WTC11 (cell line): ENCODE data around the gene RPS3. TPM values are rescaled to one million over a fixed set of nuclear protein-coding genes. Genes with fewer than 3 reads are reported as not detected.

ENCODE experiments used
- ATAC-seq: fragments of 200-7000 bp; cut with Tn5 transposase; 2 replicates; pipeline ENCODE4 v1.10.0; 2021; ENCODE audit warnings: mild to moderate bottlenecking, moderate library complexity
- CTCF ChIA-PET: fragments of 300-600 bp; sonication (Branson Sonifier 250); formaldehyde crosslinking; loops from one replicate; lab custom pipeline; 2021; ENCODE audit warnings: antibody characterized with exemption; lab: Charles Lee
- POLR2A ChIA-PET: fragments of 350-600 bp; sonication (Branson Sonifier 250); formaldehyde crosslinking; loops from one replicate; lab custom pipeline; 2021; ENCODE audit warnings: antibody characterized with exemption; lab: Charles Lee
- DNase-seq: peaks from one replicate; pipeline ENCODE4 v3.0.0; 2021; ENCODE audit warnings: low spot score
- H3K27ac Mint-ChIP-seq: 2 replicates; pipeline ENCODE4 v1.8.0; 2021; ENCODE audit warnings: mixed read lengths
- H3K27me3 Mint-ChIP-seq: 2 replicates; pipeline ENCODE4 v1.8.0; 2021; ENCODE audit warnings: low read depth, mild to moderate bottlenecking, moderate library complexity, mixed read lengths
- H3K36me3 Mint-ChIP-seq: 2 replicates; pipeline ENCODE4 v1.8.0; 2021; ENCODE audit warnings: mixed read lengths
- H3K4me1 Mint-ChIP-seq: 2 replicates; pipeline ENCODE4 v1.8.0; 2022; ENCODE audit warnings: mixed read lengths
- H3K4me3 Mint-ChIP-seq: 2 replicates; pipeline ENCODE4 v1.8.0; 2021; ENCODE audit warnings: mild to moderate bottlenecking, moderate library complexity, mixed read lengths
- H3K9me3 Mint-ChIP-seq: 2 replicates; pipeline ENCODE4 v1.8.0; 2021; ENCODE audit warnings: mixed read lengths
- CBFB ChIP-seq: sonication (generic); formaldehyde crosslinking; IDR thresholded peaks from 2 replicates; pipeline ENCODE4 v1.8.1; 2022; ENCODE audit warnings: mild to moderate bottlenecking, low read depth, missing genetic modification reagents
- CREB1 ChIP-seq: sonication (generic); formaldehyde crosslinking; IDR thresholded peaks from 2 replicates; pipeline ENCODE4 v1.8.0; 2023; ENCODE audit warnings: mild to moderate bottlenecking, missing genetic modification reagents
- HMGA2 ChIP-seq: fragments of 250-450 bp; sonication (Bioruptor Pico); IDR thresholded peaks from 2 replicates; pipeline ENCODE4 v1.4.0; 2021; ENCODE audit warnings: mild to moderate bottlenecking, moderate library complexity
- IRF1 ChIP-seq: sonication (generic); formaldehyde crosslinking; IDR thresholded peaks from 2 replicates; pipeline ENCODE4 v1.8.0; 2023; ENCODE audit warnings: missing genetic modification reagents
- MLX ChIP-seq: sonication (generic); formaldehyde crosslinking; IDR thresholded peaks from 2 replicates; pipeline ENCODE4 v1.8.1; 2023; ENCODE audit warnings: mild to moderate bottlenecking, missing genetic modification reagents, moderate library complexity
- MXD4 ChIP-seq: fragments of 250-450 bp; sonication (Bioruptor Pico); IDR thresholded peaks from 2 replicates; pipeline ENCODE4 v1.8.0; 2021; ENCODE audit warnings: mild to moderate bottlenecking, moderate library complexity, borderline replicate concordance
- OVOL2 ChIP-seq: fragments of 250-450 bp; sonication (Bioruptor Pico); IDR thresholded peaks from 2 replicates; pipeline ENCODE4 v1.9.0; 2021; ENCODE audit warnings: mild to moderate bottlenecking, borderline replicate concordance
- PRRX2 ChIP-seq: fragments of 250-450 bp; sonication (Bioruptor Pico); IDR thresholded peaks from 2 replicates; pipeline ENCODE4 v1.8.0; 2021; ENCODE audit warnings: mild to moderate bottlenecking
- SMAD3 ChIP-seq: sonication (generic); formaldehyde crosslinking; IDR thresholded peaks from 2 replicates; pipeline ENCODE4 v1.8.0; 2022; ENCODE audit warnings: missing genetic modification reagents, mild to moderate bottlenecking, borderline replicate concordance
- SOX15 ChIP-seq: fragments of 250-450 bp; sonication (Bioruptor Pico); IDR thresholded peaks from 2 replicates; pipeline ENCODE4 v1.9.0; 2021; ENCODE audit warnings: mild to moderate bottlenecking
- STAT6 ChIP-seq: sonication (generic); formaldehyde crosslinking; conservative IDR thresholded peaks from 2 replicates; pipeline ENCODE4 v1.8.1; 2023; ENCODE audit warnings: mild to moderate bottlenecking, low read depth, missing genetic modification reagents, moderate library complexity
- ZBTB21 ChIP-seq: sonication (generic); formaldehyde crosslinking; IDR thresholded peaks from 2 replicates; pipeline ENCODE4 v1.8.1; 2023; ENCODE audit warnings: mild to moderate bottlenecking, missing genetic modification reagents, borderline replicate concordance
- ZMAT4 ChIP-seq: fragments of 250-450 bp; sonication (Bioruptor Pico); IDR thresholded peaks from 2 replicates; pipeline ENCODE4 v1.9.0; 2021; ENCODE audit warnings: mild to moderate bottlenecking
- ZNF138 ChIP-seq: sonication (generic); formaldehyde crosslinking; conservative IDR thresholded peaks from 2 replicates; pipeline ENCODE4 v1.8.1; 2022; ENCODE audit warnings: mild to moderate bottlenecking, moderate library complexity, missing genetic modification reagents
- ZNF396 ChIP-seq: fragments of 250-450 bp; sonication (Bioruptor Pico); IDR thresholded peaks from 2 replicates; pipeline ENCODE4 v1.8.0; 2021; ENCODE audit warnings: mild to moderate bottlenecking, moderate library complexity, borderline replicate concordance
- ZNF425 ChIP-seq: fragments of 250-450 bp; sonication (Bioruptor Pico); conservative IDR thresholded peaks from 2 replicates; pipeline ENCODE4 v1.9.0; 2021; ENCODE audit warnings: mild to moderate bottlenecking
- total RNA-seq: library from RNA; stranded (reverse); gene quantifications from 3 replicates; pipeline ENCODE4 v1.2.3, GENCODE V29; 2021
- TF ChIP-seq, protein P1 (sequence below): sonication (generic); formaldehyde crosslinking; IDR thresholded peaks from 2 replicates; pipeline ENCODE4 v1.8.0; 2022; ENCODE audit warnings: missing genetic modification reagents
- TF ChIP-seq, protein P2 (sequence below): sonication (generic); formaldehyde crosslinking; IDR thresholded peaks from 2 replicates; pipeline ENCODE4 v1.8.1; 2022; ENCODE audit warnings: low read depth, mild to moderate bottlenecking, moderate library complexity, missing genetic modification reagents, borderline replicate concordance
- TF ChIP-seq, protein P3 (sequence below): sonication (generic); formaldehyde crosslinking; IDR thresholded peaks from 2 replicates; pipeline ENCODE4 v1.8.1; 2023; ENCODE audit warnings: mild to moderate bottlenecking, missing genetic modification reagents, moderate library complexity

Gene RPS3
- total RNA-seq, 1 experiment from 2014 or later = 3,967 TPM

- DNase-seq (no peak), ATAC-seq (no peak)
- peaks cover 41% of the 10 kb centered on the region for H3K27me3 Mint-ChIP-seq
- no peaks in the 10 kb centered on the region for H3K36me3 Mint-ChIP-seq
- POLR2A ChIA-PET = no interaction called here
- CTCF ChIA-PET = interaction anchor here (1.3 to 4.9 kb wide), 3 partner anchors 10 to 97 kb away, joined by 3 to 31 read pairs (median 24); no protein-coding TSS in a partner anchor
- no peak overlapping the region for H3K4me3 Mint-ChIP-seq
- H3K4me1 Mint-ChIP-seq = peaks cover 37% of the 10 kb centered on the region
- H3K27ac Mint-ChIP-seq = no peak overlapping the region
- no peaks in the 10 kb centered on the region for H3K9me3 Mint-ChIP-seq
- no peak for TF ChIP-seq ZNF396 (CRISPR knock-in tag)
- no peak for TF ChIP-seq ZNF138
- TF ChIP-seq IRF1 (CRISPR knock-in tag) = no peak
- no peak for TF ChIP-seq MXD4
- TF ChIP-seq SMAD3 (CRISPR knock-in tag) = no peak
- TF ChIP-seq, all 79 proteins: peak for 0
Measured at GRCh38 chr11:75434886-75435570, 35.7 kb downstream of the RPS3 start.

- peaks cover 37% of the 10 kb centered on the region for H3K4me1 Mint-ChIP-seq
- H3K27ac Mint-ChIP-seq = no peak overlapping the region
- no peaks in the 10 kb centered on the region for H3K9me3 Mint-ChIP-seq
- DNase-seq (no peak), ATAC-seq (no peak)
- peaks cover 39% of the 10 kb centered on the region for H3K27me3 Mint-ChIP-seq
- no peaks in the 10 kb centered on the region for H3K36me3 Mint-ChIP-seq
- ChIA-PET POLR2A (no interaction called here), CTCF (interaction anchor here (4.2 to 4.9 kb wide), 2 partner anchors 16 to 96 kb away, joined by 24 to 31 read pairs; no protein-coding TSS in a partner anchor)
- no peak overlapping the region for H3K4me3 Mint-ChIP-seq
- TF ChIP-seq SOX15 (CRISPR knock-in tag) = no peak
- TF ChIP-seq MLX (CRISPR knock-in tag) = no peak
- no peak for TF ChIP-seq ZNF425 (CRISPR knock-in tag)
- TF ChIP-seq ZMAT4 (CRISPR knock-in tag) = no peak
- no peak for TF ChIP-seq CBFB (CRISPR knock-in tag)
- TF ChIP-seq, protein P1, sequence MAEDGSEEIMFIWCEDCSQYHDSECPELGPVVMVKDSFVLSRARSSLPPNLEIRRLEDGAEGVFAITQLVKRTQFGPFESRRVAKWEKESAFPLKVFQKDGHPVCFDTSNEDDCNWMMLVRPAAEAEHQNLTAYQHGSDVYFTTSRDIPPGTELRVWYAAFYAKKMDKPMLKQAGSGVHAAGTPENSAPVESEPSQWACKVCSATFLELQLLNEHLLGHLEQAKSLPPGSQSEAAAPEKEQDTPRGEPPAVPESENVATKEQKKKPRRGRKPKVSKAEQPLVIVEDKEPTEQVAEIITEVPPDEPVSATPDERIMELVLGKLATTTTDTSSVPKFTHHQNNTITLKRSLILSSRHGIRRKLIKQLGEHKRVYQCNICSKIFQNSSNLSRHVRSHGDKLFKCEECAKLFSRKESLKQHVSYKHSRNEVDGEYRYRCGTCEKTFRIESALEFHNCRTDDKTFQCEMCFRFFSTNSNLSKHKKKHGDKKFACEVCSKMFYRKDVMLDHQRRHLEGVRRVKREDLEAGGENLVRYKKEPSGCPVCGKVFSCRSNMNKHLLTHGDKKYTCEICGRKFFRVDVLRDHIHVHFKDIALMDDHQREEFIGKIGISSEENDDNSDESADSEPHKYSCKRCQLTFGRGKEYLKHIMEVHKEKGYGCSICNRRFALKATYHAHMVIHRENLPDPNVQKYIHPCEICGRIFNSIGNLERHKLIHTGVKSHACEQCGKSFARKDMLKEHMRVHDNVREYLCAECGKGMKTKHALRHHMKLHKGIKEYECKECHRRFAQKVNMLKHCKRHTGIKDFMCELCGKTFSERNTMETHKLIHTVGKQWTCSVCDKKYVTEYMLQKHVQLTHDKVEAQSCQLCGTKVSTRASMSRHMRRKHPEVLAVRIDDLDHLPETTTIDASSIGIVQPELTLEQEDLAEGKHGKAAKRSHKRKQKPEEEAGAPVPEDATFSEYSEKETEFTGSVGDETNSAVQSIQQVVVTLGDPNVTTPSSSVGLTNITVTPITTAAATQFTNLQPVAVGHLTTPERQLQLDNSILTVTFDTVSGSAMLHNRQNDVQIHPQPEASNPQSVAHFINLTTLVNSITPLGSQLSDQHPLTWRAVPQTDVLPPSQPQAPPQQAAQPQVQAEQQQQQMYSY (CRISPR knock-in tag) = no peak
- TF ChIP-seq ZBTB21 (CRISPR knock-in tag) = no peak
- no peak for TF ChIP-seq OVOL2
- TF ChIP-seq, protein P2, sequence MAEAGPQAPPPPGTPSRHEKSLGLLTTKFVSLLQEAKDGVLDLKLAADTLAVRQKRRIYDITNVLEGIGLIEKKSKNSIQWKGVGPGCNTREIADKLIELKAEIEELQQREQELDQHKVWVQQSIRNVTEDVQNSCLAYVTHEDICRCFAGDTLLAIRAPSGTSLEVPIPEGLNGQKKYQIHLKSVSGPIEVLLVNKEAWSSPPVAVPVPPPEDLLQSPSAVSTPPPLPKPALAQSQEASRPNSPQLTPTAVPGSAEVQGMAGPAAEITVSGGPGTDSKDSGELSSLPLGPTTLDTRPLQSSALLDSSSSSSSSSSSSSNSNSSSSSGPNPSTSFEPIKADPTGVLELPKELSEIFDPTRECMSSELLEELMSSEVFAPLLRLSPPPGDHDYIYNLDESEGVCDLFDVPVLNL = no peak
- TF ChIP-seq, protein P3, sequence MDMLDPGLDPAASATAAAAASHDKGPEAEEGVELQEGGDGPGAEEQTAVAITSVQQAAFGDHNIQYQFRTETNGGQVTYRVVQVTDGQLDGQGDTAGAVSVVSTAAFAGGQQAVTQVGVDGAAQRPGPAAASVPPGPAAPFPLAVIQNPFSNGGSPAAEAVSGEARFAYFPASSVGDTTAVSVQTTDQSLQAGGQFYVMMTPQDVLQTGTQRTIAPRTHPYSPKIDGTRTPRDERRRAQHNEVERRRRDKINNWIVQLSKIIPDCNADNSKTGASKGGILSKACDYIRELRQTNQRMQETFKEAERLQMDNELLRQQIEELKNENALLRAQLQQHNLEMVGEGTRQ = no peak
- no peak for TF ChIP-seq HMGA2 (CRISPR knock-in tag)
- TF ChIP-seq PRRX2 (CRISPR knock-in tag) = no peak
- TF ChIP-seq CREB1 (CRISPR knock-in tag) = no peak
- no peak for TF ChIP-seq SMAD3 (CRISPR knock-in tag)
- no peak for TF ChIP-seq ZNF396 (CRISPR knock-in tag)
- no peak for TF ChIP-seq STAT6 (CRISPR knock-in tag)
Measured at GRCh38 chr11:75435571-75435925, 36.2 kb downstream of the RPS3 start.
